Midbrain (tissue), 1 donor: ENCODE results near the gene RNF145.
"Not testable (repeated sequence)": the region's sequence is repeated elsewhere in the genome, so short reads cannot be mapped to it uniquely, and the experiment has no call there.

ENCODE experiments used
- DNase-seq: peaks from one replicate; lab custom pipeline; 2025; lab: John Stamatoyannopoulos, UW

The RNF145 gene

GRCh38 chr5:159209438-159210209 lies at the start of gene RNF145:
TSS of gene RNF145 (minus strand) at chr5:159209553. CDS start at chr5:159203617, 5,936 bp downstream.
- DNase-seq: peak; percentile 81

- DNase-seq: no peak
These were observed 49.0 kb upstream of the RNF145 start for GRCh38 chr5:159258361-159258760.

- no peak for DNase-seq
These were observed 48.4 kb upstream of the RNF145 start for GRCh38 chr5:159257629-159258283.

- DNase-seq: no peak
These were observed 47.7 kb upstream of the RNF145 start for GRCh38 chr5:159257007-159257406.

- no peak for DNase-seq
These were observed 42.8 kb upstream of the RNF145 start for GRCh38 chr5:159252195-159252594.

- DNase-seq: no peak
These were observed 39.8 kb upstream of the RNF145 start for GRCh38 chr5:159249158-159249557.

GRCh38 chr5:159244890-159245289 lies 35.5 kb upstream of the RNF145 start:
- DNase-seq: no peak

GRCh38 chr5:159244163-159244562 lies 34.8 kb upstream of the RNF145 start:
- no peak for DNase-seq

GRCh38 chr5:159243385-159243784 lies 34.0 kb upstream of the RNF145 start:
- DNase-seq: no peak

GRCh38 chr5:159242656-159243055 lies 33.3 kb upstream of the RNF145 start:
- no peak for DNase-seq

GRCh38 chr5:159241946-159242552 lies 32.7 kb upstream of the RNF145 start:
- DNase-seq: no peak

- DNase-seq: no peak
These were observed 31.0 kb upstream of the RNF145 start for GRCh38 chr5:159240301-159240870.

GRCh38 chr5:159235871-159236520 lies 26.6 kb upstream of the RNF145 start:
- DNase-seq: not testable (repeated sequence)

GRCh38 chr5:159231167-159231566 lies 21.8 kb upstream of the RNF145 start:
- DNase-seq: no peak

- no peak for DNase-seq
These were observed 21.3 kb upstream of the RNF145 start for GRCh38 chr5:159230657-159231056.

- not testable (repeated sequence) for DNase-seq
These were observed 18.7 kb upstream of the RNF145 start for GRCh38 chr5:159228097-159228496.

GRCh38 chr5:159227452-159227851 lies 18.1 kb upstream of the RNF145 start:
- DNase-seq: no peak

- DNase-seq: no peak
These were observed 17.1 kb upstream of the RNF145 start for GRCh38 chr5:159226451-159226850.

- DNase-seq: no peak
These were observed 15.1 kb upstream of the RNF145 start for GRCh38 chr5:159224471-159224870.

- no peak for DNase-seq
These were observed 14.1 kb upstream of the RNF145 start for GRCh38 chr5:159223469-159223868.

- DNase-seq: no peak
These were observed 10.9 kb upstream of the RNF145 start for GRCh38 chr5:159220206-159220605.

- DNase-seq: no peak
These were observed 9.3 kb upstream of the RNF145 start for GRCh38 chr5:159218595-159219023.
